PC-3 (cell line): ENCODE measurements around the gene GTPBP8. TPM values are rescaled to one million over a fixed set of nuclear protein-coding genes. Genes with fewer than 3 reads are reported as not detected.

Experiments used
- ATAC-seq: fragments of 200-7000 bp; cut with Tn5 transposase; 2 replicates; pipeline ENCODE4 v1.9.1; 2020; ENCODE audit warnings: mild to moderate bottlenecking, moderate library complexity
- BruUV-seq: library from RNA; stranded (reverse); fragments of 400-500 nt; replicated peaks from 2 replicates; lab custom pipeline; 2021; lab: Mats Ljungman, UMichigan
- CTCF ChIA-PET: fragments of 300-600 bp; sonication (Branson Sonifier 250); formaldehyde crosslinking; loops from one replicate; lab custom pipeline; 2022; ENCODE audit warnings: antibody characterized with exemption; lab: Charles Lee
- POLR2A ChIA-PET: fragments of 300-600 bp; sonication (Branson Sonifier 250); formaldehyde crosslinking; loops from one replicate; lab custom pipeline; 2022; ENCODE audit warnings: antibody characterized with exemption; ENCODE audit not compliant: unreplicated experiment; lab: Charles Lee
- DNase-seq: peaks from one replicate; pipeline ENCODE4 v3.0.0-alpha.2; 2015
- H2AFZ ChIP-seq: fragments of 300-600 bp; sonication (generic); 2 replicates; pipeline ENCODE4 v1.6.0; 2016; ENCODE audit warnings: antibody characterized with exemption, low read length
- H3F3A ChIP-seq: fragments of 300-600 bp; sonication (generic); one replicate; pipeline ENCODE4 v1.6.0; 2017; ENCODE audit warnings: antibody characterized with exemption, low read length, control low read depth, mild to moderate bottlenecking; ENCODE audit not compliant: unreplicated experiment
- H3K27ac ChIP-seq: fragments of 300-600 bp; sonication (generic); 2 replicates; pipeline ENCODE4 v1.5.1; 2016; ENCODE audit warnings: mild to moderate bottlenecking, low read length
- H3K27me3 ChIP-seq: fragments of 300-600 bp; sonication (generic); 2 replicates; pipeline ENCODE4 v1.6.1; 2016; ENCODE audit warnings: low read length, mixed read lengths
- H3K36me3 ChIP-seq: fragments of 300-600 bp; sonication (generic); 2 replicates; pipeline ENCODE4 v1.6.1; 2016; ENCODE audit warnings: low read depth, mixed run types, low read length, mixed read lengths
- H3K4me1 ChIP-seq: fragments of 300-600 bp; sonication (generic); 2 replicates; pipeline ENCODE4 v1.5.1; 2016; ENCODE audit warnings: low read length; ENCODE audit not compliant: insufficient read depth
- H3K4me2 ChIP-seq: fragments of 300-600 bp; sonication (generic); 2 replicates; pipeline ENCODE4 v1.6.0; 2016; ENCODE audit warnings: low read length
- H3K4me3 ChIP-seq: fragments of 300-600 bp; sonication (generic); 2 replicates; pipeline ENCODE4 v1.5.1; 2016; ENCODE audit warnings: mild to moderate bottlenecking, low read length, mixed read lengths
- H3K79me2 ChIP-seq: fragments of 300-600 bp; sonication (generic); 2 replicates; pipeline ENCODE4 v1.6.1; 2017; ENCODE audit warnings: low read length, mixed read lengths
- H3K9ac ChIP-seq: fragments of 300-600 bp; sonication (generic); 2 replicates; pipeline ENCODE4 v1.6.0; 2016; ENCODE audit warnings: mild to moderate bottlenecking, low read length
- H3K9me2 ChIP-seq: fragments of 300-600 bp; sonication (generic); replicated peaks from 2 replicates; pipeline ENCODE4 v1.6.1; 2016; ENCODE audit warnings: mixed run types, low read length, mixed read lengths
- H3K9me3 ChIP-seq: fragments of 300-600 bp; sonication (generic); 2 replicates; pipeline ENCODE4 v1.6.1; 2016; ENCODE audit warnings: low read length, mixed read lengths
- H4K20me1 ChIP-seq: fragments of 300-600 bp; sonication (generic); 2 replicates; pipeline ENCODE4 v1.6.1; 2016; ENCODE audit warnings: low read length, mixed read lengths
- CTCF ChIP-seq: fragments of 300-600 bp; sonication (generic); conservative IDR thresholded peaks from 2 replicates; pipeline ENCODE4 v1.5.1; 2017; ENCODE audit warnings: antibody characterized with exemption, low read depth, mild to moderate bottlenecking, low read length
- EZH2 ChIP-seq: fragments of 300-600 bp; sonication (generic); IDR thresholded peaks from one replicate; pipeline ENCODE4 v1.6.1; 2017; ENCODE audit warnings: antibody characterized with exemption, mild to moderate bottlenecking, low read length; ENCODE audit not compliant: unreplicated experiment
- EZH2phosphoT487 ChIP-seq: fragments of 300-600 bp; sonication (generic); IDR thresholded peaks from 2 replicates; pipeline ENCODE4 v1.6.1; 2018; ENCODE audit warnings: mild to moderate bottlenecking, antibody characterized with exemption, low read length, borderline replicate concordance
- intact Hi-C: fragments of 100-400 bp; cut with micrococcal nuclease; formaldehyde crosslinking; loops from 2 replicates; pipeline ENCODE4 v1.9.0; 2023
- total RNA-seq: library from RNA; depleted of rRNA; stranded (reverse); fragments of >200 nt; gene quantifications from 2 replicates; pipeline ENCODE4 v1.2.3, GENCODE V29; 2014

GTPBP8 gene
- total RNA-seq, 1 experiment from 2014 or later, result 63.8 TPM

GRCh38 chr3:113018536-113019181 lies 27.9 kb downstream of the GTPBP8 start:
- TSS peak; percentile 36 for BruUV-seq
- Histone ChIP-seq H3F3A (no peaks in the 10 kb centered on the region), H3K4me3 (peak overlapping the region; percentile 92), H3K4me1 (peaks cover 14% of the 10 kb centered on the region), H3K9me3 (no peaks in the 10 kb centered on the region), H3K27me3 (no peaks in the 10 kb centered on the region), H3K4me2 (peak overlapping the region; percentile 94), H3K9me2 (no peaks in the 10 kb centered on the region), H3K36me3 (peaks cover 29% of the 10 kb centered on the region; the same call in 1 of the 2 replicates), H3K27ac (peak overlapping the region; percentile 74), H3K9ac (peak overlapping the region; percentile 92), H2AFZ (peak overlapping the region; percentile 93), H3K79me2 (peaks cover 53% of the 10 kb centered on the region), H4K20me1 (peaks cover 6% of the 10 kb centered on the region; the same call in 1 of the 2 replicates)
- intact Hi-C loops, result no loop called here
- CTCF ChIA-PET, result interaction anchor here (0.5 to 1.0 kb wide), 5 partner anchors 22 to 953 kb away, joined by 3 to 10 read pairs (median 4); no protein-coding TSS in a partner anchor
- POLR2A ChIA-PET, result interaction anchor here (0.6 to 1.1 kb wide), 3 partner anchors 27 to 497 kb away, joined by 3 to 8 read pairs (median 3); partner anchors contain the start of gene GTPBP8
- 0 out of 2 replicates have a peak, but pooled peaks have one; percentile 0 for ATAC-seq
- TF ChIP-seq EZH2phosphoT487 (no peak), EZH2 (no peak), CTCF (no peak)
- DNase-seq, result no peak

GRCh38 chr3:113019182-113020137 lies 28.7 kb downstream of the GTPBP8 start:
- H2AFZ ChIP-seq, result peak overlapping the region; percentile 93
- TF ChIP-seq EZH2, result no peak
- CTCF ChIA-PET, result interaction anchor here (0.5 to 1.0 kb wide), 9 partner anchors 16 to 954 kb away, joined by 3 to 10 read pairs (median 4); no protein-coding TSS in a partner anchor

DNA sequence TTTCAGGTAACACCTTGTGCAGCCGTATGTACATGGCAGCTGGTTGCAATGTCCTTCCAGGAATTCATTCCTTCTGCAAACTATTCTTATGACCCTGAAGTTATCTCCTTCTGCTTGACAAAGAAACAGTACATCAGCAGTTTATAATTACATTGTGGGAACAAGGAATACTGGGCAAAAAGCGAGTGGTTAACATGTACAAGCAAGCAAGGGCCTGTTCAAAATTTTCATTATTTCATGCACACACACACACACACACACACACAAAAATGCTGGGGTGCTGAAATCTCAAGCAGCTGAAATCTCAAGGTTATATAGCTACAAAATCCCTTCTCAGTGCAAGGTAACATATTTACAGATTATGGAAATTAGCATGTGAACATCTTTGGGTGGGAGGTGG lies 30.7 kb downstream of the GTPBP8 start:
- Histone ChIP-seq H4K20me1 (peaks cover 6% of the 10 kb centered on the region; the same call in 1 of the 2 replicates), H3K9ac (no peak overlapping the region), H3K9me2 (no peaks in the 10 kb centered on the region), H2AFZ (no peak overlapping the region), H3K4me2 (no peak overlapping the region), H3K79me2 (peaks cover 36% of the 10 kb centered on the region), H3K27me3 (no peaks in the 10 kb centered on the region), H3K27ac (no peak overlapping the region), H3F3A (no peaks in the 10 kb centered on the region), H3K4me3 (no peak overlapping the region), H3K9me3 (no peaks in the 10 kb centered on the region), H3K4me1 (peaks cover 14% of the 10 kb centered on the region), H3K36me3 (peaks cover 8% of the 10 kb centered on the region; the same call in 1 of the 2 replicates)
- ChIA-PET CTCF (no interaction called here), POLR2A (no interaction called here)
- DNase-seq (no peak), ATAC-seq (no peak)
- TF ChIP-seq EZH2phosphoT487 (no peak), CTCF (no peak), EZH2 (no peak)
- BruUV-seq, result no TSS peak
- intact Hi-C loops, result no loop called here

More at GRCh38 chr3:113019182-113020137, 28.7 kb downstream of the GTPBP8 start:
- Histone ChIP-seq H3K27me3 (no peaks in the 10 kb centered on the region), H3K9me3 (no peaks in the 10 kb centered on the region), H3K4me3 (peak overlapping the region; percentile 92), H3F3A (no peaks in the 10 kb centered on the region), H3K9ac (peak overlapping the region; percentile 92), H3K9me2 (no peaks in the 10 kb centered on the region), H3K27ac (peak overlapping the region; percentile 74), H3K4me2 (peak overlapping the region; percentile 94), H3K36me3 (peaks cover 25% of the 10 kb centered on the region; the same call in 1 of the 2 replicates), H4K20me1 (peaks cover 6% of the 10 kb centered on the region; the same call in 1 of the 2 replicates), H3K79me2 (peaks cover 52% of the 10 kb centered on the region), H3K4me1 (peaks cover 14% of the 10 kb centered on the region)
- DNase-seq (peak; percentile 95), ATAC-seq (peak; percentile 94)
- POLR2A ChIA-PET, result interaction anchor here (0.5 to 1.1 kb wide), 4 partner anchors 28 to 254 kb away, joined by 3 to 8 read pairs (median 4); partner anchors contain the start of gene GTPBP8
- no TSS peak for BruUV-seq
- intact Hi-C loops, result no loop called here
